ENCODE measurements around the gene MRM1. TPM values are rescaled to one million over a fixed set of nuclear protein-coding genes. Genes with fewer than 3 reads are reported as not detected.

The MRM1 gene
- total RNA-seq, 1 donor from 2014 or later = 3.1 TPM

DNA sequence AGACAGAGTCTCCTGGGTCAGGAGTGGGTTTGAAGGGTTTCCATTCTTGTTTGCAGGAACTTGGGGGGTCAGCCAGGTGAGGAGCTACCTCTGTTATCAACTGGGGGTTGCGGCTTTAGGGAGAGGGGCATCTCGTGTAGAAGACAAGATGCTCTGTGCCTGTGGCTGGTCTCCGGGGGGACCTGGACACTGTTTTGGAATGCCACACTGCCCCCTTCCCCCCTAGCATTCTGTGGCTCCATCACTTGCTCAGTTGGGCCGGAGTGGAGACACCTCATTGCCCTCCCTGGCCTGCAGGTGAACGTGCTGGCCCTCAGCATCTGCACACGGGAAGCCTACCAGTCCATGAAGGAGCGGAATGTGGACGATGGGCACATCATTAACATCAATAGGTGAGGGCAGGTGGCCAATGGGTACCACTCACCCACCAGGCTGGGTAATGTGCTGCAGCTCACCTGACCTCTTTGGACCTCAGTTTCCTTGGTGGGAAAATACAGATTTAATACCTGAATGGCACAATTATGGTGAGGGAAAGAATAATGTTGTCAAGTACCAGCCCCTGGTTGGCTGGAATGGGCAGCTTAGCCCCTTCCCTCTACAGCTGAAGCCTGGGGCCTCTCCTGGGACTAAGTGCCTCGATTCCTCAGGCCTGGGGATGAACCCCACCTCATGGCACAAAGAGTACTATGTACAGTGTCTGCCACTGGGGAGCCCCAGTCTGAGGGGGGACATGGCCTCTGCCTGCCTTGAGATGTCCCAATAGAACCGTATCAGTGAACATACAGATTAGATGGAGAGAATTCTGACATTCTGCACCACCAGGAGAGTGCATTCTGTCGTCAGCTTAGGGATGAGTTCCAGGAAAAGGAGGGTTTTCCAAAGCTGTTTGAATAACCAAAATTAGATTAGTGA lies 3.3 kb upstream of the MRM1 start:
- H3K9me3 ChIP-seq (ENCODE audit: insufficient read depth, low read depth, low read length) = no peaks in the 10 kb centered on the region
- no peak for DNase-seq (ENCODE audit: low read depth)
- Mint-ChIP-seq H3K4me3 (ENCODE audit: unreplicated experiment) (no peak overlapping the region), H3K27me3 (ENCODE audit: low read depth, unreplicated experiment) (no peaks in the 10 kb centered on the region), H3K4me1 (ENCODE audit: low read depth, unreplicated experiment) (peaks cover 15% of the 10 kb centered on the region), H3K27ac (ENCODE audit: unreplicated experiment) (no peak overlapping the region), H3K9me3 (ENCODE audit: unreplicated experiment) (no peaks in the 10 kb centered on the region), H3K36me3 (ENCODE audit: low read depth, unreplicated experiment) (peaks cover 6% of the 10 kb centered on the region)
- peaks cover 10% of the 10 kb centered on the region for H4K20me1 ChIP-seq (ENCODE audit: insufficient read depth, low read length)
- H3K4me3 ChIP-seq (ENCODE audit: insufficient read depth, low read depth, low read length) = no peak overlapping the region
- H3K27me3 ChIP-seq (ENCODE audit: insufficient read depth, low read length) = no peaks in the 10 kb centered on the region
- no peak for FAIRE-seq
- no peak overlapping the region for H3K9ac ChIP-seq (ENCODE audit: low read length)
- H2AFZ ChIP-seq (ENCODE audit: low read depth, low read length) = no peak overlapping the region
- peaks cover 3% of the 10 kb centered on the region for H3K36me3 ChIP-seq (ENCODE audit: insufficient read depth, low read length)
- TF ChIP-seq, protein P1, sequence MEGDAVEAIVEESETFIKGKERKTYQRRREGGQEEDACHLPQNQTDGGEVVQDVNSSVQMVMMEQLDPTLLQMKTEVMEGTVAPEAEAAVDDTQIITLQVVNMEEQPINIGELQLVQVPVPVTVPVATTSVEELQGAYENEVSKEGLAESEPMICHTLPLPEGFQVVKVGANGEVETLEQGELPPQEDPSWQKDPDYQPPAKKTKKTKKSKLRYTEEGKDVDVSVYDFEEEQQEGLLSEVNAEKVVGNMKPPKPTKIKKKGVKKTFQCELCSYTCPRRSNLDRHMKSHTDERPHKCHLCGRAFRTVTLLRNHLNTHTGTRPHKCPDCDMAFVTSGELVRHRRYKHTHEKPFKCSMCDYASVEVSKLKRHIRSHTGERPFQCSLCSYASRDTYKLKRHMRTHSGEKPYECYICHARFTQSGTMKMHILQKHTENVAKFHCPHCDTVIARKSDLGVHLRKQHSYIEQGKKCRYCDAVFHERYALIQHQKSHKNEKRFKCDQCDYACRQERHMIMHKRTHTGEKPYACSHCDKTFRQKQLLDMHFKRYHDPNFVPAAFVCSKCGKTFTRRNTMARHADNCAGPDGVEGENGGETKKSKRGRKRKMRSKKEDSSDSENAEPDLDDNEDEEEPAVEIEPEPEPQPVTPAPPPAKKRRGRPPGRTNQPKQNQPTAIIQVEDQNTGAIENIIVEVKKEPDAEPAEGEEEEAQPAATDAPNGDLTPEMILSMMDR (IDR thresholded peaks at IDR 0.05; ENCODE audit: insufficient read depth, low read depth, low read length) = no peak
- no peak for TF ChIP-seq EZH2 (IDR thresholded peaks at IDR 0.05; ENCODE audit: insufficient read depth, low read length)
- peaks cover 28% of the 10 kb centered on the region for H3K79me2 ChIP-seq (ENCODE audit: insufficient read depth, low read length)
- H3K27ac ChIP-seq (ENCODE audit: low read depth, low read length) = no peak overlapping the region
- no peak overlapping the region for H3K4me2 ChIP-seq (ENCODE audit: low read length)
- H3K4me1 ChIP-seq (ENCODE audit: insufficient read depth, low read length) = peaks cover 14% of the 10 kb centered on the region

DNA sequence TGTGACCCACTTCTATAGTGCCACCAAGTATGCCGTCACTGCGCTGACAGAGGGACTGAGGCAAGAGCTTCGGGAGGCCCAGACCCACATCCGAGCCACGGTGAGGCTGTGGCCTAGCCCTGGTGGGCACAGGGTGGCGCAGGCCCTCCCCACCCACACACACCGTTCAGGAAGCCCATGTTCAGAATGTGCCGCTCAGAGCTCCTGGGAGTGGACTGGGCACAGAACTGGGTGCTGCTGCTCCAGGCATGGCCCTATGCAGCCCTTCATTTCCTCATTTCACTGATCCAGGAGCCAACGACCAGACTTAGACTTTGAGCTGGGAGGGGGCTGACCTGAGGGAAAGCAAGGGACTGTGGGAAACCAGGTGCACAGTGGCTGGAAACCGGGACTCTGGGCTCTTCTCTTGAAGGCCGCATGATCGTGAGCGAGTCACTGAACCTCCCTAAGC lies 2.4 kb upstream of the MRM1 start:
- Mint-ChIP-seq H3K36me3 (ENCODE audit: low read depth, unreplicated experiment) (peaks cover 6% of the 10 kb centered on the region), H3K4me3 (ENCODE audit: unreplicated experiment) (no peak overlapping the region)

More for the DNA sequence above, 2.4 kb upstream of the MRM1 start:
- peaks cover 29% of the 10 kb centered on the region for H3K79me2 ChIP-seq (ENCODE audit: insufficient read depth, low read length)
- Mint-ChIP-seq H3K27me3 (ENCODE audit: low read depth, unreplicated experiment) (no peaks in the 10 kb centered on the region), H3K4me1 (ENCODE audit: low read depth, unreplicated experiment) (peaks cover 7% of the 10 kb centered on the region), H3K27ac (ENCODE audit: unreplicated experiment) (no peak overlapping the region), H3K9me3 (ENCODE audit: unreplicated experiment) (no peaks in the 10 kb centered on the region)
- H2AFZ ChIP-seq (ENCODE audit: low read depth, low read length) = no peak overlapping the region
- no peak for TF ChIP-seq EZH2 (IDR thresholded peaks at IDR 0.05; ENCODE audit: insufficient read depth, low read length)
- TF ChIP-seq, protein P1 (IDR thresholded peaks at IDR 0.05; ENCODE audit: insufficient read depth, low read depth, low read length) = no peak
- no peak overlapping the region for H3K4me3 ChIP-seq (ENCODE audit: insufficient read depth, low read depth, low read length)
- H3K4me2 ChIP-seq (ENCODE audit: low read length) = no peak overlapping the region
- H3K36me3 ChIP-seq (ENCODE audit: insufficient read depth, low read length) = peaks cover 3% of the 10 kb centered on the region
- peaks cover 9% of the 10 kb centered on the region for H4K20me1 ChIP-seq (ENCODE audit: insufficient read depth, low read length)
- H3K4me1 ChIP-seq (ENCODE audit: insufficient read depth, low read length) = peaks cover 17% of the 10 kb centered on the region
- DNase-seq (ENCODE audit: low read depth) (no peak), FAIRE-seq (no peak)
- no peaks in the 10 kb centered on the region for H3K27me3 ChIP-seq (ENCODE audit: insufficient read depth, low read length)
- H3K9me3 ChIP-seq (ENCODE audit: insufficient read depth, low read depth, low read length) = no peaks in the 10 kb centered on the region
- H3K9ac ChIP-seq (ENCODE audit: low read length) = no peak overlapping the region
- no peak overlapping the region for H3K27ac ChIP-seq (ENCODE audit: low read depth, low read length)

All from astrocyte (in vitro differentiated cells and primary cell).